SU-DHL-6 (cell line): ENCODE results near the gene LRBA.

ENCODE experiments used
- H2AFZ ChIP-seq: fragments of 200-600 bp; sonication (generic); 2 replicates; pipeline ENCODE4 v1.6.1; 2014; ENCODE audit warnings: low read depth, mild to moderate bottlenecking, moderate library complexity, mixed read lengths, antibody characterized with exemption, low read length; ENCODE audit not compliant: severe bottlenecking
- H3F3A ChIP-seq: fragments of 200-600 bp; shearing (Covaris generic); 2 replicates; pipeline ENCODE4 v1.6.0; 2016; ENCODE audit warnings: antibody characterized with exemption, mild to moderate bottlenecking; ENCODE audit not compliant: insufficient read depth
- H3K27ac ChIP-seq: fragments of 200-600 bp; sonication (generic); 2 replicates; pipeline ENCODE4 v1.5.1; 2016; ENCODE audit warnings: low read depth, mild to moderate bottlenecking, low read length, moderate library complexity, mixed read lengths
- H3K27me3 ChIP-seq: fragments of 200-600 bp; sonication (generic), shearing (Covaris generic); 2 replicates; pipeline ENCODE4 v1.6.0; 2014; ENCODE audit warnings: mild to moderate bottlenecking, low read length
- H3K36me3 ChIP-seq: fragments of 200-600 bp; sonication (generic); 2 replicates; pipeline ENCODE4 v1.6.1; 2014; ENCODE audit warnings: mild to moderate bottlenecking, low read length, mixed read lengths
- H3K4me2 ChIP-seq: fragments of 300-600, 200-600 bp; shearing (Covaris generic), sonication (generic); 2 replicates; pipeline ENCODE4 v1.6.0; 2014; ENCODE audit warnings: low read length, low read depth, mild to moderate bottlenecking; ENCODE audit not compliant: poor library complexity, severe bottlenecking
- H3K4me3 ChIP-seq: fragments of 200-600 bp; sonication (generic); 2 replicates; pipeline ENCODE4 v1.5.1; 2014; ENCODE audit warnings: antibody characterized with exemption, low read length, mild to moderate bottlenecking, mixed read lengths; ENCODE audit not compliant: insufficient read depth, poor library complexity, severe bottlenecking
- H3K79me2 ChIP-seq: fragments of 200-600 bp; sonication (generic); 2 replicates; pipeline ENCODE4 v1.6.1; 2014; ENCODE audit warnings: mild to moderate bottlenecking, low read length, moderate library complexity; ENCODE audit not compliant: insufficient read depth
- H3K9ac ChIP-seq: fragments of 200-600 bp; sonication (generic); 2 replicates; pipeline ENCODE4 v1.7.0; 2014; ENCODE audit warnings: mild to moderate bottlenecking, low read length
- H3K9me2 ChIP-seq: fragments of 200-600 bp; sonication (generic); replicated peaks from 2 replicates; pipeline ENCODE4 v1.6.1; 2014; ENCODE audit warnings: low read length; ENCODE audit not compliant: insufficient read depth
- H3K9me3 ChIP-seq: fragments of 200-600 bp; sonication (generic); 2 replicates; pipeline ENCODE4 v1.6.1; 2014; ENCODE audit warnings: low read length, mixed read lengths; ENCODE audit not compliant: insufficient read depth
- H4K20me1 ChIP-seq: fragments of 200-600 bp; sonication (generic); 2 replicates; pipeline ENCODE4 v1.6.1; 2014; ENCODE audit warnings: low read depth, mild to moderate bottlenecking, antibody characterized with exemption, low read length, moderate library complexity, mixed read lengths
- CTCF ChIP-seq: fragments of 200-600 bp; sonication (generic); IDR thresholded peaks from one replicate; pipeline ENCODE4 v1.5.1; 2017; ENCODE audit warnings: antibody characterized with exemption, mild to moderate bottlenecking, low read length, moderate library complexity; ENCODE audit not compliant: insufficient read depth, poor library complexity, severe bottlenecking
- EZH2phosphoT487 ChIP-seq: fragments of 200-600 bp; sonication (generic), shearing (Covaris generic); conservative IDR thresholded peaks from 2 replicates; pipeline ENCODE4 v1.6.1; 2018; ENCODE audit warnings: mild to moderate bottlenecking, antibody characterized with exemption, low read length, moderate library complexity, mixed read lengths

Gene LRBA

GRCh38 chr4:150590631-150591030 is 424.5 kb downstream of the LRBA start:
- Histone ChIP-seq H3K4me3 (no peak overlapping the region), H3K9me2 (no peaks in the 10 kb centered on the region), H3K27me3 (no peaks in the 10 kb centered on the region), H3K79me2 (no peaks in the 10 kb centered on the region), H3K36me3 (peaks cover 9% of the 10 kb centered on the region; the same call in 1 of the 2 replicates), H3F3A (0 out of 2 replicates have a peak, but pooled peaks cover 3% of the 10 kb centered on the region), H3K4me2 (no peak overlapping the region), H3K9me3 (no peaks in the 10 kb centered on the region), H3K27ac (no peak overlapping the region), H3K9ac (no peak overlapping the region), H4K20me1 (no peaks in the 10 kb centered on the region), H2AFZ (no peak overlapping the region)
- TF ChIP-seq CTCF: no peak

DNA sequence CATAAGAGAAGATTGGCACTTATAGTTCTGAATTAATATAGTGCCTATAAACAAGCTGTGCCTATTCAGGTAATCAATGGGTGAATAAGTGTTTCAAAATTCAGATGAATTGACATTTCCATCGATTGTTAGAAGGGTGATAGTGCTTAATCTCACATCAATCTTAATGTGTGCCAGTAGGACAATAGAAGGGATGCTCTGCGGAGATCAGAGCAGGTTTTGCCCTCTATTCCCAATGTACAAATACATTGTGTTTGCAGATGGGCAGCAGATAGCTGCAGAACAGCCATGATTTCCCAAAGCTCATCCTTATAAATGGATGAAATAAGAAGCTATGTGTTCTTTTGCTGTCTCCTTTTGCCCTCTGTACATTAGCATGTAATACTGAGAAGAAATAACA is 425.9 kb downstream of the LRBA start:
- Histone ChIP-seq H3K27ac (no peak overlapping the region), H3K9me3 (no peaks in the 10 kb centered on the region), H3K4me3 (no peak overlapping the region), H3K9ac (no peak overlapping the region), H3K9me2 (no peaks in the 10 kb centered on the region), H3K36me3 (peaks cover 15% of the 10 kb centered on the region; the same call in 1 of the 2 replicates), H3F3A (no peaks in the 10 kb centered on the region), H3K79me2 (no peaks in the 10 kb centered on the region), H2AFZ (no peak overlapping the region), H3K27me3 (no peaks in the 10 kb centered on the region), H3K4me2 (no peak overlapping the region), H4K20me1 (no peaks in the 10 kb centered on the region)
- TF ChIP-seq CTCF (no peak), EZH2phosphoT487 (no peak)

DNA sequence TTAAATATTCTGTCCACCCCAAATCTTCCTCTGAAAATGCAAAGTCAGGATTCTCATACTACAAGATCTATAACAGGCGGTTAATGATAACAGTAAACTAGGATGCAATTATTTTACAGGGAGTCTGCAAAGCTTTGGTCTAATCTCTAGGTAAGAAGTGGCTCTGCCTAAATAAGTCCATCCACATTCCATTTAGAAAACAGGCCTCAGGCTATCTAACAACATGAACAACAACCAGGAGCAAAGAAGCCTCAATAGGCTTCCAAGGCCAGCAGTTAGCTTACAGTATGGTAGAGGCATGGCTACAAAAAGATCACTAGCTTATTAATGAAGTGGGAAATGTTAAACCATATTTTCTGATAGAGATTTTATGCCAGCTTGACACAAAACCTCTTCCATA is 426.8 kb downstream of the LRBA start:
- no peaks in the 10 kb centered on the region for H3F3A ChIP-seq
- no peaks in the 10 kb centered on the region for H4K20me1 ChIP-seq
- H3K27ac ChIP-seq: no peak overlapping the region
- H3K9me3 ChIP-seq: no peaks in the 10 kb centered on the region
- peaks cover 15% of the 10 kb centered on the region; the same call in 1 of the 2 replicates for H3K36me3 ChIP-seq
- no peak overlapping the region for H3K4me3 ChIP-seq
- no peak overlapping the region for H2AFZ ChIP-seq
- H3K9me2 ChIP-seq: no peaks in the 10 kb centered on the region
- H3K79me2 ChIP-seq: no peaks in the 10 kb centered on the region
- no peak for TF ChIP-seq CTCF
- no peak for TF ChIP-seq EZH2phosphoT487
- no peaks in the 10 kb centered on the region for H3K27me3 ChIP-seq
- no peak overlapping the region for H3K9ac ChIP-seq
- no peak overlapping the region for H3K4me2 ChIP-seq
